ENCODE results near the gene SPINDOC.
A peak's percentile ranks its signal among the peaks of the same experiment; 100 is the strongest.
"Not testable (repeated sequence)": the region's sequence is repeated elsewhere in the genome, so short reads cannot be mapped to it uniquely, and the experiment has no call there.

The SPINDOC gene

GRCh38 chr11:63768237-63769041, 44.8 kb upstream of the SPINDOC start, which contains the start of gene ZFTA:
ZFTA (minus strand) TSS chr11:63768775; CDS start chr11:63768622, 153 bp downstream.
- Histone ChIP-seq H3K4me3 (ENCODE audit: low read length) (peak within 1 kb of the TSS; percentile 72), H3K4me1 (ENCODE audit: control insufficient read depth, insufficient read depth, low read length) (peaks cover 19% of the 10 kb centered on the region), H3K36me3 (ENCODE audit: control insufficient read depth, insufficient read depth, low read length) (0 out of 2 replicates have a peak, but pooled peaks cover 4% of the 10 kb centered on the region), H3K9me3 (ENCODE audit: control insufficient read depth, insufficient read depth, low read length) (no peaks in the 10 kb centered on the region; the same call in 1 of the 2 replicates), H3K27me3 (ENCODE audit: control insufficient read depth, insufficient read depth, low read length) (no peaks in the 10 kb centered on the region; the same call in 1 of the 2 replicates), H3K27ac (ENCODE audit: low read length) (no peak within 1 kb of the TSS)
- no CpG with 5 or more reads among the region's 113 CpGs for WGBS (ENCODE audit: insufficient coverage, insufficient read length)
- DNase-seq (ENCODE audit: low read depth, low spot score) = no peak

- Histone ChIP-seq H3K36me3 (ENCODE audit: control insufficient read depth, insufficient read depth, low read length) (0 out of 2 replicates have a peak, but pooled peaks cover 4% of the 10 kb centered on the region), H3K4me3 (ENCODE audit: low read length) (peak overlapping the region; percentile 72), H3K27ac (ENCODE audit: low read length) (no peak overlapping the region), H3K27me3 (ENCODE audit: control insufficient read depth, insufficient read depth, low read length) (no peaks in the 10 kb centered on the region; the same call in 1 of the 2 replicates), H3K9me3 (ENCODE audit: control insufficient read depth, insufficient read depth, low read length) (no peaks in the 10 kb centered on the region; the same call in 1 of the 2 replicates), H3K4me1 (ENCODE audit: control insufficient read depth, insufficient read depth, low read length) (peaks cover 19% of the 10 kb centered on the region)
- DNase-seq (ENCODE audit: low read depth, low spot score) = no peak
- no CpG with 5 or more reads among the region's 82 CpGs for WGBS (ENCODE audit: insufficient coverage, insufficient read length)
These were observed 44.1 kb upstream of the SPINDOC start for GRCh38 chr11:63769042-63769713.

DNA sequence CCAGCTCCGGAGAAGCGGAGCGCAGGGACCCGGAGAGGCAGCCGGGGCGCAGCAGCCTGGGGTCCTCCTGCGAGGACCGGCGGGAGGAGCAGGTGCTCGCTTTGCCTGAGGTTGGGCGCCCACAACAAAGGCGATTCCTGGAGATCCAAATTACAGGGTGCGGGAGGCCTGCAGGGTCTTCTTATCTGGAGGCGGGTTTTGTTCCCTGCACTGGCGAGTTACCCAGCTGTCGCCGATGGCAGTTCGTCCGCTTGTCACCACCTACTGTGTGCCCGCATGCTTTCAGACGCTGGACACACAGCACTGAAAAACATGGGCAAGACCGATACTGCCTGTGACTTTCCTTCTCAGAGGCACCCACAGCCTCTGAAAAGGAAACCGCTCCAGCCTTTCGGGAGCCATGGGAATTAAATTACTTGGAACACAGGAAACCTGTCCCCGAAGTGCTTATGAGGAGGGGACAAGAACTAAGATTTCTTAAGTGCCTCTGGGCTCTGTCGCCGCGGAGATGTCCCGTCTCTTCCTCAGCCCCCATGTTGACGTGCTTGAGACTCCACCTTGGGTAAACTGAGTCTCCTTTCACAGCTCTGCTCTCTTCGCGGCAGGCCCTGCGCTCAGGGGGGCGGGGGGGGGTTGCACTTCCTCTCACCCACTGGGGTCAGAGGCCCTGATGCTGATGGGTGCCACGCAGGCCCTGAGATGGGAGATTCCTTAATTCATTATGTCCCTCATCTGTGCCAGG, 43.4 kb upstream of the SPINDOC start:
- H3K27ac ChIP-seq (ENCODE audit: low read length) = no peak overlapping the region
- DNase-seq (ENCODE audit: low read depth, low spot score) = no peak
- no peaks in the 10 kb centered on the region; the same call in 1 of the 2 replicates for H3K27me3 ChIP-seq (ENCODE audit: control insufficient read depth, insufficient read depth, low read length)
- peaks cover 14% of the 10 kb centered on the region for H3K4me1 ChIP-seq (ENCODE audit: control insufficient read depth, insufficient read depth, low read length)
- H3K9me3 ChIP-seq (ENCODE audit: control insufficient read depth, insufficient read depth, low read length) = no peaks in the 10 kb centered on the region; the same call in 1 of the 2 replicates
- no CpG with 5 or more reads among the region's 35 CpGs for WGBS (ENCODE audit: insufficient coverage, insufficient read length)
- peak overlapping the region; percentile 72; the same call in 1 of the 2 replicates for H3K4me3 ChIP-seq (ENCODE audit: low read length)
- H3K36me3 ChIP-seq (ENCODE audit: control insufficient read depth, insufficient read depth, low read length) = 0 out of 2 replicates have a peak, but pooled peaks cover 4% of the 10 kb centered on the region

- Histone ChIP-seq H3K4me1 (ENCODE audit: control insufficient read depth, insufficient read depth, low read length) (peaks cover 7% of the 10 kb centered on the region; the same call in 1 of the 2 replicates), H3K36me3 (ENCODE audit: control insufficient read depth, insufficient read depth, low read length) (0 out of 2 replicates have a peak, but pooled peaks cover 2% of the 10 kb centered on the region), H3K27me3 (ENCODE audit: control insufficient read depth, insufficient read depth, low read length) (no peaks in the 10 kb centered on the region; the same call in 1 of the 2 replicates), H3K27ac (ENCODE audit: low read length) (no peak overlapping the region), H3K9me3 (ENCODE audit: control insufficient read depth, insufficient read depth, low read length) (no peaks in the 10 kb centered on the region; the same call in 1 of the 2 replicates), H3K4me3 (ENCODE audit: low read length) (no peak overlapping the region)
- no peak for DNase-seq (ENCODE audit: low read depth, low spot score)
- no CpG with 5 or more reads among the region's 7 CpGs for WGBS (ENCODE audit: insufficient coverage, insufficient read length)
These were observed 42.5 kb upstream of the SPINDOC start for GRCh38 chr11:63770763-63771162.

DNA sequence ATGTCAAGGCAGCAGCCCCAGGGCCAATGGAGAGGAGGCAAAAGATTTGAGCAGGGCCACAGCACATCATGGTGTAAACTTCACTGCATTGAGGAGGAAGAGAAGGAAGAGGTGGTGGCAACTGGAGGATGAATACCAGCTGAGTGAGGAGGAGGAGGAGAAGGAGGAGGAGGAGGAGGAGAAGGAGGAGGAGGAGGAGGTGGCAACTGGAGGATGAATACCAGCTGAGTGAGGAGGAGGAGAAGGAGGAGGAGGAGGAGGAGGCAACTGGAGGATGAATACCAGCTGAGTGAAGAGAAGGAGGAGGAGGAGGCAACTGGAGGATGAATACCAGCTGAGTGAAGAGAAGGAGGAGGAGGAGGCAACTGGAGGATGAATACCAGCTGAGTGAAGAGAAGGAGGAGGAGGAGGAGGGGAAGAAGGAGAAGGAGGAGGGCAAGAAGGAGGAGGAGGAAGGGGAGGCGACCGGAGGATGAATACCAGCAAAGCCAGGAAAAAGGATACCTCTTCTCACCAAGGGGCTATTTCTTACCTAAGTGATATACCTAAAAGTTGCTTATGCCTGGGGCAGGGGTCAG, 41.4 kb upstream of the SPINDOC start:
- H3K36me3 ChIP-seq (ENCODE audit: control insufficient read depth, insufficient read depth, low read length); H3K27ac ChIP-seq (ENCODE audit: low read length); H3K4me3 ChIP-seq (ENCODE audit: low read length); H3K9me3 ChIP-seq (ENCODE audit: control insufficient read depth, insufficient read depth, low read length); H3K27me3 ChIP-seq (ENCODE audit: control insufficient read depth, insufficient read depth, low read length); H3K4me1 ChIP-seq (ENCODE audit: control insufficient read depth, insufficient read depth, low read length); DNase-seq (ENCODE audit: low read depth, low spot score): not testable (repeated sequence)
- WGBS (ENCODE audit: insufficient coverage, insufficient read length) = no CpG with 5 or more reads among the region's 2 CpGs

DNA sequence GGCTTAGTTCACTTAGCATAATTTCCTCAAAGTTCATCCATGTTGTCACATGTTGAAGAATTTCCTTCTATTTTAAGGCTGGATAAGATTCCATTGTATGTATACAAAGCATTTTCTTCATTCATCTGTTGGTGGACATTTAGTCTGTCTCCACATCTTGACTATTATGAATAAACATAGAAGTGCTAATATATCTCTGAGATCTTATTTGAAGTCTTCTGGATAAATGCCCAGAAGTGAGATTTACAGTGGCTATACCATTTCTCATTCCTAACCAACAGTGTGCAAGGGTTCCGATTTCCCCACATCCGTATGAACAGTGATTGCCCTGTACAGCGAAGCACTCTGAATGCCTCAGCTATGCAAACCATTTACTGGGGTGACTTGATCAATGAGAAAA, 38.1 kb upstream of the SPINDOC start:
- WGBS (ENCODE audit: insufficient coverage, insufficient read length) = no CpG with 5 or more reads among the region's 3 CpGs
- no peak overlapping the region for H3K4me3 ChIP-seq (ENCODE audit: low read length)
- H3K4me1 ChIP-seq (ENCODE audit: control insufficient read depth, insufficient read depth, low read length) = no peaks in the 10 kb centered on the region
- no peaks in the 10 kb centered on the region; the same call in 1 of the 2 replicates for H3K9me3 ChIP-seq (ENCODE audit: control insufficient read depth, insufficient read depth, low read length)
- DNase-seq (ENCODE audit: low read depth, low spot score) = no peak
- H3K27ac ChIP-seq (ENCODE audit: low read length) = no peak overlapping the region
- H3K27me3 ChIP-seq (ENCODE audit: control insufficient read depth, insufficient read depth, low read length) = no peaks in the 10 kb centered on the region; the same call in 1 of the 2 replicates
- H3K36me3 ChIP-seq (ENCODE audit: control insufficient read depth, insufficient read depth, low read length) = no peaks in the 10 kb centered on the region

GRCh38 chr11:63779039-63779438, 34.2 kb upstream of the SPINDOC start:
- H3K27ac ChIP-seq (ENCODE audit: low read length) = no peak overlapping the region
- no peaks in the 10 kb centered on the region for H3K27me3 ChIP-seq (ENCODE audit: control insufficient read depth, insufficient read depth, low read length)
- no peak for DNase-seq (ENCODE audit: low read depth, low spot score)
- H3K4me1 ChIP-seq (ENCODE audit: control insufficient read depth, insufficient read depth, low read length) = no peaks in the 10 kb centered on the region
- no peaks in the 10 kb centered on the region for H3K9me3 ChIP-seq (ENCODE audit: control insufficient read depth, insufficient read depth, low read length)
- no CpG with 5 or more reads among the region's 2 CpGs for WGBS (ENCODE audit: insufficient coverage, insufficient read length)
- no peaks in the 10 kb centered on the region for H3K36me3 ChIP-seq (ENCODE audit: control insufficient read depth, insufficient read depth, low read length)
- no peak overlapping the region for H3K4me3 ChIP-seq (ENCODE audit: low read length)

DNA sequence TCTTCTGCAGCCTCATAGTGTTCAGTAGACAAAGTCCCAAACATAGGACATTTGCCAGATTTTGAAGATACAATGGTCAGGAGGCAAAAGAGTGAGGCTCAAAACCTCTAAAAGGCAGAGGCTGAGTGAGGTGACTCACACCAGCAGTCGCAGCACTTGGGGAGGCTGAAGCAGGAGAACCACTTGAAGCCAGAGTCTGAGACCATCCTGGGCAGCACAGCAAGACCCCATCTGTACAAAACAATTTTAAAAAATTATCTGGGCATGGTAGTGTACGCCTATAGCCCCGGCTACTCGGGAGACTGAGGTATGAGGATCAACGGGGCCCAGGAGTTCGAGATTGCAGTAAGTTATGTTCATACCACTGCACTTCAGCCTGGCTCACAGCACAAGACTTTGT, 30.5 kb upstream of the SPINDOC start:
- Histone ChIP-seq H3K36me3 (ENCODE audit: control insufficient read depth, insufficient read depth, low read length) (no peaks in the 10 kb centered on the region), H3K9me3 (ENCODE audit: control insufficient read depth, insufficient read depth, low read length) (no peaks in the 10 kb centered on the region), H3K4me1 (ENCODE audit: control insufficient read depth, insufficient read depth, low read length) (no peaks in the 10 kb centered on the region), H3K4me3 (ENCODE audit: low read length) (no peak overlapping the region), H3K27ac (ENCODE audit: low read length) (no peak overlapping the region), H3K27me3 (ENCODE audit: control insufficient read depth, insufficient read depth, low read length) (no peaks in the 10 kb centered on the region)
- no CpG with 5 or more reads among the region's 6 CpGs for WGBS (ENCODE audit: insufficient coverage, insufficient read length)
- no peak for DNase-seq (ENCODE audit: low read depth, low spot score)

DNA sequence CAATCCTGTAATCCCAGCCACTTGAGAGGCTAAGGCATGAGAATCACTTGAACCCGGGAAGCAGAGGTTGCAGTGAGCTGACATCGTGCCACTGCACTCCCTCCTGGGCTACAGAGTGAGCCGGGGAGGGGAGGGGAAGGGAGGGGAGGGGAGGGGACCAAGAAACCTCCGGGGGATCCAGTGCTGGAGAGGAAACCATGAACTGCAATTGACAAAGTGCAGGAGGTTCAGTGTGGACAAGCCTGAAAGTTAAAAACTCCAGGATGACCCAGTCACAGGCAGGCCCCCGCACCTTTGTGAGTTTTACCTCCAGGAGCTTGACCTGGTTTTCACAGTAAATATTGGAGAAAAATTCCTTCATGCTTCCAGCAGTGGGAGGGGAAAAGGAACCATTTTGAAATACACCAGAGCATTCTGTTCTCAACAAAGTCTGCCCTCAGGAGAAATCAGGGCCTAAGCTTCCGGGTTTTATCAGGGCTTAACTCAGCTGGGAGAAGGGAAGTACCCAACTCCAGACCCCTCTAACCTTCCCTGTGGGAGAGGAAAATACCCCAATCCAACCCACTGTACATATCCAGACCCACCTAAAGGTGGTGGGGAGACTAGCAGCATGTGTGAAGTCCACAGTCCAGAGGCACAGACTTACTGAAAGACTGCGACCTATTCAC, 29.2 kb upstream of the SPINDOC start:
- DNase-seq (ENCODE audit: low read depth, low spot score) = no peak
- no peak overlapping the region for H3K4me3 ChIP-seq (ENCODE audit: low read length)
- no peaks in the 10 kb centered on the region for H3K9me3 ChIP-seq (ENCODE audit: control insufficient read depth, insufficient read depth, low read length)
- no CpG with 5 or more reads among the region's 7 CpGs for WGBS (ENCODE audit: insufficient coverage, insufficient read length)
- no peak overlapping the region for H3K27ac ChIP-seq (ENCODE audit: low read length)
- no peaks in the 10 kb centered on the region for H3K4me1 ChIP-seq (ENCODE audit: control insufficient read depth, insufficient read depth, low read length)
- H3K27me3 ChIP-seq (ENCODE audit: control insufficient read depth, insufficient read depth, low read length) = no peaks in the 10 kb centered on the region
- H3K36me3 ChIP-seq (ENCODE audit: control insufficient read depth, insufficient read depth, low read length) = no peaks in the 10 kb centered on the region
